ENCODE data around the gene AMIGO1.
A peak's percentile ranks its signal among the peaks of the same experiment; 100 is the strongest.

The AMIGO1 gene

GRCh38 chr1:109502364-109502851 is 7.1 kb downstream of the AMIGO1 start:
- DNase-seq (ENCODE audit: low spot score) = no peak

- no peak for DNase-seq (ENCODE audit: low spot score)
Measured at GRCh38 chr1:109501644-109502363, 7.7 kb downstream of the AMIGO1 start.

GRCh38 chr1:109500941-109501381 is 8.6 kb downstream of the AMIGO1 start:
- no peak for DNase-seq (ENCODE audit: low spot score)

- DNase-seq (ENCODE audit: low spot score) = peak; percentile 44
Measured at GRCh38 chr1:109499661-109500536, 9.6 kb downstream of the AMIGO1 start.

DNA sequence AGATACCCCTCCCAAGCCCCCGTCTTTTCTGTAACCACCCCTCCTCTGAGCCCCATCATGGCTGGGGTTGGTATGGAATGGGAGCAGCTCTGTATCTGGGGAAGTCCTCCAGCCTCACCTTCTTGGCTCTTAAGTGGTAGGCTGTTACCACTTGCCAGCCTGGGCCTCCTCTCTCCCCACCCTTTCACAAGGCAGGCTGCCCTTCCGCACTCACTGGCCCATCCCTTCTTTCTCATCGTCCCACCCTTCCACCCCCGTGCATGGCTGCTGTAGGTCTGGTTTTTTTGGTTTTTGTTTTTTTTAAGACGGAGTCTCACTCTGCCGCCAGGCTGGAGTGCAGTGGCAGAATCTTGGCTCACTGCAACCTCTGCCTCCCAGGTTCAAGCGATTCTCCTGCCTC is 10.4 kb downstream of the AMIGO1 start:
- no peak for DNase-seq (ENCODE audit: low spot score)

DNA sequence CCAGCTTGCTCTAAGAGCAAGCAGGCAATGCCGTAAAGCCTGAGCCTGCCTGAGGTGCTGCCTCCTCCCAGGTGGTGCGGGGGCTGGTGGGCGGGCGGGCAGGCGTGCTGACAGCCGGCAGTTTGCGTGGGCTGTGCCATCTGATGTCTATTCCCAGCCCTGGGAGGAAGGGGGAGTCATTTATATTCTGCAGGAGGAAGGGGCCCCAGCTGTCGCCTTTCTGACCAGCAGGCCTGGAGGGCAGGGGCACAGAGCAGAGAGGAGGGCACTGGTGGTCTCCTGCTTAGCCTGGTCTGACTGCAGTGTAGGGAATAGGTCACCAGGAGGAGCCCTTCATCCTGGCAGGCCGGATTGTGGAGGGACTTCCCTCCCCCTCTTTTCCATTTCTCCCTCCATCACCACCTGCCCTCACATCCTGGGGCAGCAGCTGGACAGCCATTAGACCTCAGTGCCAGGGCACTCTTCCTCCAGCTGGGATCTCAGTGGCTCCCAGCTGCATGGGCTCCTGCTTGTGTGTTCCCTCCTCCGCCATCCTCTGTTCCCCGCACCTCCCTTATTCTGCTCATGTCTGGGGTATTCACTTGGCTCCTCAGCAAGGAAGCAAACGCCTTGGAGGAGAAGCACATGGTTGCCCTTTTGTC is 11.2 kb downstream of the AMIGO1 start:
- DNase-seq (ENCODE audit: low spot score) = peak; percentile 64

- no peak for DNase-seq (ENCODE audit: low spot score)
Measured at GRCh38 chr1:109497449-109498160, 11.9 kb downstream of the AMIGO1 start.

DNA sequence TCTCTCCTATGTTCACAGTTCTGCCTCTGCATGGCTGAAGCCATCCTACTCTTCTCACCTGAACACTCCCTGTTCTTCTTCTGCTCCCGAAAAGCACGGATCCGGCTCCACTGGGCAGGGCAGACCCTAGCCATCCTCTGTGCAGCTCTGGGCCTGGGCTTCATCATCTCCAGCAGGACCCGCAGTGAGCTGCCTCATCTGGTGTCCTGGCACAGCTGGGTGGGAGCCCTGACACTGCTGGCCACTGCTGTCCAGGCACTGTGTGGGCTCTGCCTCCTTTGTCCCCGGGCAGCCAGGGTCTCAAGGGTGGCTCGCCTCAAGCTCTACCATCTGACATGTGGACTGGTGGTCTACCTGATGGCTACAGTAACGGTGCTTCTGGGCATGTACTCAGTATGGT is 13.8 kb downstream of the AMIGO1 start:
- no peak for DNase-seq (ENCODE audit: low spot score)

DNA sequence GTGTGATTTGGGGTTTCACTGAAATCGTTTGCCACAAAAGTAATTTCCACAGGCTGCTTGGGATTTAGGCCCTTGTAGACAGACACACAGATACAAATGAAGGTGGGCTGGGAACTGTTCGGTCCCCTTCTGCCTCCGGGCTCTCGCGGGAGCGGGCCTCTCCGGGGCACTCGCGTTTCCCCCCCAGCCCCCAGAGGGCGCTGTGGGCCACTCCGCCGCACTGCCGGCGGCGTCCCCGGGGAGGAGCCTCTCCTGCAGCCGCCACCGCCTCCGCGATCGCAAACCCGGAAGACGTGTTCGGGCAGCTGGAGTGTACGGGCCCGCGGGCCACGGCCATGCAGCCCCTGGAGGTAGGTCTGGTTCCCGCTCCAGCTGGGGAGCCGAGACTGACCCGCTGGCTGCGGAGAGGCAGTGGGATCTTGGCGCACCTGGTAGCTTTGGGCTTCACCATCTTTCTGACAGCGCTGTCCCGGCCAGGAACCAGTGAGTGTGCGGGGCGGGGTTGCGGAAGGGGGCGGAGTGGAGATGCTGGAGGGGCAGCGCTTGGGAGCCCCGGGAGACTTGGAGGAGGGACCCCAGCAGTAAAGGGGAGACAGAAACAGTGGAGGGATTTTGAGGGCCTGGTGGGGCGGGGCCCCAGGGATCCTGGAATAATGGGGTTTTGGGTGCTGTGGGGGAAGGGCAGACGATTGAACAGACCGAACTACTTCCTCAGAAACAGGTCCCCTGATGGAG is 15.6 kb downstream of the AMIGO1 start, which contains the start of gene CYB561D1:
Gene CYB561D1 (plus strand): TSS at position 290 of the 735 bp plus-strand sequence. CDS start 46 bp downstream, at position 336.
- DNase-seq (ENCODE audit: low spot score) = peak; percentile 88

DNA sequence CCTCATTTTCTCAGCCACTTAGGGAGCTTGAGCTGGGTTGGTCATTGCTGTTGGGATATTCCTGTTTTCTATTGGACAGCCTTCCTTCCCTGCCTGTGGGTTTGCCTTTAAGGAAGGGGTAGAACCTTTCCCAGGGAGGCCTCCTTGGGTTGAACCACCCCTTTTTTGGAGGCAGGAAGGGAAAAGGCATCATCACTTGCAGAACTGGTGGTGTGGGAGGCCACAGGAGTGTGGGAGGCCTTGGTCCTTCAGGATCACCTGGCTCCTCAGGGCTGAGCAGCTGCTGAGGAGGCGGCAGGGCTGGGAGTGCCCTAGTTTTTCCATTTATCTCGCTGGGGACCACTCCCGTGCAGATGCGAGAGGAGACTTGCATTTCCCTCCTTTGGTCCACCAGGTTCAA is 16.3 kb downstream of the AMIGO1 start:
- DNase-seq (ENCODE audit: low spot score) = no peak

- no peak for DNase-seq (ENCODE audit: low spot score)
Measured at GRCh38 chr1:109492779-109493178, 16.7 kb downstream of the AMIGO1 start.

GRCh38 chr1:109491372-109491771 is 18.2 kb downstream of the AMIGO1 start:
- DNase-seq (ENCODE audit: low spot score) = no peak

DNA sequence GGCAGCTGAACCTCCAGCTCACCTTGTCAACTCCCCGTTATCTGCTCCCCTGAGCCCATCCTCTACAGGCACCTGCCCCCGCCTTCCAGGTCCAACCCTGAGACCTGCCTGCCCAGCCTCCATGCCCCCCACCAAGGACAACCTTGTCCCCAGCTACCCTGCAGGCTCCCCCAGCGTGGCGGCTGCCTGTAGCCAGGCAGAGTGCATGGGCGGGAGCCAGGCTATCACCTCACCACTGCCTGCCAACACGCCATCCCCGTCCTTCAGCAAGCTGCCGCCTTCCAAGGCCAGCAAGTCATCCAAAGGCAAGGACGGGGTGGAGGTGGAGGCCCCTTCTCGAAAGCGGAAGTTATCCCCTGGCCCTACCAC is 18.6 kb downstream of the AMIGO1 start:
- no peak for DNase-seq (ENCODE audit: low spot score)

GRCh38 chr1:109490029-109490933 is 19.2 kb downstream of the AMIGO1 start:
- DNase-seq (ENCODE audit: low spot score) = peak; percentile 81

- DNase-seq (ENCODE audit: low spot score) = no peak
Measured at GRCh38 chr1:109488696-109489095, 20.8 kb downstream of the AMIGO1 start.

- no peak for DNase-seq (ENCODE audit: low spot score)
Measured at GRCh38 chr1:109488201-109488600, 21.3 kb downstream of the AMIGO1 start.

- no peak for DNase-seq (ENCODE audit: low spot score)
Measured at GRCh38 chr1:109487261-109487660, 22.3 kb downstream of the AMIGO1 start.

- DNase-seq (ENCODE audit: low spot score) = no peak
Measured at GRCh38 chr1:109485001-109485400, 24.5 kb downstream of the AMIGO1 start.

GRCh38 chr1:109484519-109484975 is 25.0 kb downstream of the AMIGO1 start:
- DNase-seq (ENCODE audit: low spot score) = no peak
